ENCODE results near the gene SLC1A2.

Gene SLC1A2

GRCh38 chr11:35419184-35419829, at the start of gene SLC1A2:
SLC1A2 (minus strand) TSS chr11:35419558; CDS start chr11:35418966, 592 bp downstream.
- TF ChIP-seq, protein P1, sequence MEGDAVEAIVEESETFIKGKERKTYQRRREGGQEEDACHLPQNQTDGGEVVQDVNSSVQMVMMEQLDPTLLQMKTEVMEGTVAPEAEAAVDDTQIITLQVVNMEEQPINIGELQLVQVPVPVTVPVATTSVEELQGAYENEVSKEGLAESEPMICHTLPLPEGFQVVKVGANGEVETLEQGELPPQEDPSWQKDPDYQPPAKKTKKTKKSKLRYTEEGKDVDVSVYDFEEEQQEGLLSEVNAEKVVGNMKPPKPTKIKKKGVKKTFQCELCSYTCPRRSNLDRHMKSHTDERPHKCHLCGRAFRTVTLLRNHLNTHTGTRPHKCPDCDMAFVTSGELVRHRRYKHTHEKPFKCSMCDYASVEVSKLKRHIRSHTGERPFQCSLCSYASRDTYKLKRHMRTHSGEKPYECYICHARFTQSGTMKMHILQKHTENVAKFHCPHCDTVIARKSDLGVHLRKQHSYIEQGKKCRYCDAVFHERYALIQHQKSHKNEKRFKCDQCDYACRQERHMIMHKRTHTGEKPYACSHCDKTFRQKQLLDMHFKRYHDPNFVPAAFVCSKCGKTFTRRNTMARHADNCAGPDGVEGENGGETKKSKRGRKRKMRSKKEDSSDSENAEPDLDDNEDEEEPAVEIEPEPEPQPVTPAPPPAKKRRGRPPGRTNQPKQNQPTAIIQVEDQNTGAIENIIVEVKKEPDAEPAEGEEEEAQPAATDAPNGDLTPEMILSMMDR (IDR thresholded peaks at IDR 0.05), result peak; percentile 17; the same call in 1 of the 2 replicates

DNA sequence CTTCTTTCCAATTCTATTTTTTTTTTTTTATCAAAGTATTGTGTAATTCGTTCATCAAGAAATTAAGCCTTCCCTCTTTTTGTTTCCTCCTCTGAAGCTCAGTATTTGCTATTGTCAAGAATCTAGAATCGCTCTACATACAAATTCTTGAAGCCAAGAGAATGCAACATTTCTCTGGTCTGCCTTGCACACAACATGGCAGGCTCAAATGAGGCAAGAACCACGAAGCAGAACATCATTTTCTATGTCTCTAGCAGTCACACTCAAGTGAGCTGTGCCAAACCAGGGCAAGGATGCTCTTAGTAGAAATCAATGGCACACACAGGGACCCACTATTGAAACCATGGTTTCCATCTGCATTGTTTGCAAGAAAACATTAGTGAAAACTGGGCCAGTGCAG, 46.7 kb upstream of the SLC1A2 start:
- TF ChIP-seq, protein P1 (IDR thresholded peaks at IDR 0.05), result no peak

- TF ChIP-seq, protein P1 (IDR thresholded peaks at IDR 0.05), result no peak
These were observed 45.0 kb upstream of the SLC1A2 start for GRCh38 chr11:35464308-35464707.

DNA sequence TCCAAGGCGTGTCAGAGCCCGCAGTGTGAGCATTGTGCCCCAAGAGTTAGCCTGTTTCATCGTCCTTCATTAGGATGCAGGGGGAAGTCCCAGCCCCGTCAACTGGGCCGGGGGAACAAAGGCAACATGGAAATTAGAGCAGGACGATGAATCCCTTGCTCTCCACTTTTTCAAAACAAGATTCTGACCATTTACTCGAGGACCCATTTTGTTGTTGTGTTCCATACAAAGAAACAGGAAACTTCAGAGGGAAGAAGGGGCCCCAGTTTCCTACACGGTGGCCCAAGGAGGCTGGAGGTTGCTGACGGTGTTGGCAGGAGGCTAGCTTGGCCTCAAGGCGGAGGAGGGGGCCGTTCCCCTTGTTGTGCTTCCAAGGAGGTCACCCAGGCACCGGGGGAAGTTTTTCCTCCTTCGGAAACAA, 44.0 kb upstream of the SLC1A2 start:
- TF ChIP-seq, protein P1 (IDR thresholded peaks at IDR 0.05), result no peak

DNA sequence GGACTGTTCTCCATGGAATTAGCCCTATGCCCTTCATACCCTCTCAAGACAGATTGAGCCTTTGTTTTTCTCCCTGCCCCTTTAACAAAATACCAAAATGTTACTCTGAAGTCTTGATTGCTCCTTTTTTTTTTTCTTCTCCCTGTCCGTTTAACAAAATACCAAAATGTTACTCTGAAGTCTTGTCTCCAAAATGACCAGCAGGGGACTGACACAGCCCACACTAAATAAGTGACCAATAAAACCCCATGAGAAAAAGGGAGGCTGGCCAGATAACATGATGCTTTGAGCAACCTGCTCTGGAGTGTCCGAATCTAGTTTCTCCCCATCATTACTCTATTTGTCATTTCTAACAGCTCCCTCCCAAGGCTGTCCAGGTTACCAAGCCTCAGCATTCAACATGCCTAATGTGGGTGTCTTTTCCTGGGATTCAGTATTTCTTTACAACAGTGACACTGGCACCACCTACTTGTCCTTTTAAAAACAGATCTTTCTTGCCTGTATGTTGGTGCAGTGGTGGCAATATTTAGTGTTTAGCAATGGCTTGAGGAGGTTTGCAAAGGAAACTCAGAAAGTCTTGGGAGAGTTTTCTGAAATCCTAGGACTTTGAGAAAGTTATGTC, 42.7 kb upstream of the SLC1A2 start:
- TF ChIP-seq, protein P1 (IDR thresholded peaks at IDR 0.05), result no peak

- TF ChIP-seq, protein P1 (IDR thresholded peaks at IDR 0.05), result no peak
These were observed 40.1 kb upstream of the SLC1A2 start for GRCh38 chr11:35459489-35459888.

- TF ChIP-seq, protein P1 (IDR thresholded peaks at IDR 0.05), result no peak
These were observed 39.5 kb upstream of the SLC1A2 start for GRCh38 chr11:35458846-35459245.

Data from LNCAP (cell line).